Daoy (cell line): ENCODE measurements around the gene CLTC. TPM values are rescaled to one million over a fixed set of nuclear protein-coding genes. Genes with fewer than 3 reads are reported as not detected.

Experiments
- DNase-seq: peaks from one replicate; pipeline ENCODE4 v3.0.0-alpha.2; 2015; ENCODE audit warnings: low read depth
- total RNA-seq: library from RNA; depleted of rRNA; stranded (reverse); fragments of >200 nt; shearing (Covaris generic); gene quantifications from 2 replicates; pipeline ENCODE4 v1.2.3, GENCODE V29; 2014; rRNA removed

The CLTC gene
- total RNA-seq, 1 experiment from 2014 or later, result 228 TPM

DNA sequence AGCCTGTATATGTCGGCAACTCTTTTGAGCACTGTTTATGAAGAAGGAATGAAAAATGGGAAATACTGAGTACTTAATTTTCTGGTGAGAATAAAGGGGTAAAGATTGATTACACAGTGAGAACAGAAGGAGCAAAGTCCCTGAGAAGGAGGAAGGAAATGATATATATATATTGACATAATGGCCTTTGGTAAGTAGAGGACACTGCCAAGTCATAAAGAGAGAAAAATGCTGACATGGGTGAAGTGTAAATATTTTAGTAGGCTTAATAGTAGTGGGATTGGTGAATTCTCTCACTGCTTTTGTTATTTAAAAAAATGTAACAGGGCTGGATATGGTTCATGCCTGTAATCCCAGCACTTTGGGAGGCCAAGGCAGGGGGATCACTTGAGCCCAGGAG lies 103.9 kb downstream of the CLTC start:
- DNase-seq, result no peak

DNA sequence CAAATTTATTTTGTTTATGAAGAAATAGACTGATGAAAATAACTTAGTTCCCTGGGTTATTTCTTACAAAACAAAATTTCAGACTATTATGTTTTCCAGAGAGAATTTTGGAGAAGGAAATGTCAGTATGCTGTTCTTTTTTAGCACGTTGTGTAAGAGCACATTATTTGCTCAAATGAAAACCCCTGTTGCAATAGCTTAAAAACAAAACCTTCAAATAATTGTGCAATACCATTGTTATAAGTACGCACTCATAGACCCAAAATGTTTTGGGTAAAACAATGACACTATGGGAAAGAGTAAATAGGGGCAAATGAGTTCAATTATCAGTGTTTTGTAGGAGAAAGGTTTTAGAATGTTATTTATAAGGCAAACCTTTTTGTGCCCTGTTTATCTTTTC lies 106.0 kb downstream of the CLTC start:
- no peak for DNase-seq

- DNase-seq, result no peak
Measured at GRCh38 chr17:59727817-59728533, 108.3 kb downstream of the CLTC start.

- no peak for DNase-seq
Measured at GRCh38 chr17:59730268-59730834, 110.7 kb downstream of the CLTC start.

DNA sequence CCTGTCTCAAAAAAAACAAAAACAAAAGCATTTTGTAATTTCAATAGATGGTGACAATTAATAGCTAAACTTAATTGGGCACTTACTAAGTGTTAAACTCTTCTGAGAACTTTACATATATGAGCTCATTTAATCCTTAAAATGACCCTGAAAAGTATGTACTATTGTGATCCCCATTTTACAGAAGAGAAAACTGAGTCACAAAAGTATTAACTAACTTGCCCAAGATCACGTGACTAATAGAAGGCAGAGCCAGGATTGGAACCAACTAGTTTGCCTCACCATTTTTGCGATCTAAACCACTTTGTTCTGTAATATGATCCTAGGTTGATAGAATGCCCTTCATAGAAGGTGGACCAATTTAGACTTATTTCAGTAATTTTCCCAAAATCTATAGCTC lies 114.0 kb downstream of the CLTC start:
- no peak for DNase-seq

DNA sequence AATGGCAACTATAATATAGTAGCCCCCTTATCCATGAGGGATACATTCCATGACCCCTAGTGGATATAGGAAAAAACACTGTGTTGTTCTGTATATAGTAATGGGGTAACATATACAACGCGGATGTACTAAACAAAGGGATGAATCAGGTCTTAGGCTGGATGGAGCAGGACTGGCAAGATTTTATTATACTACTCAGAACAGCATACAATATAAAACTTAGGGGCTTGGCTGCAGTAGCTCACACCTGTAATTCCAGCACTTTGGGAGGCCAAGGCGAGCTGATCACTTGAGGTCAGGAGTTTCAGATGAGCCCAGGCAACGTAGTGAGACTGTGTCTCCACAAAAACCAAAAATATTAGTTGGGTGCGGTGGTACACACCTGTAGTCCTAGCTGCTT lies 114.5 kb downstream of the CLTC start:
- DNase-seq, result no peak

DNA sequence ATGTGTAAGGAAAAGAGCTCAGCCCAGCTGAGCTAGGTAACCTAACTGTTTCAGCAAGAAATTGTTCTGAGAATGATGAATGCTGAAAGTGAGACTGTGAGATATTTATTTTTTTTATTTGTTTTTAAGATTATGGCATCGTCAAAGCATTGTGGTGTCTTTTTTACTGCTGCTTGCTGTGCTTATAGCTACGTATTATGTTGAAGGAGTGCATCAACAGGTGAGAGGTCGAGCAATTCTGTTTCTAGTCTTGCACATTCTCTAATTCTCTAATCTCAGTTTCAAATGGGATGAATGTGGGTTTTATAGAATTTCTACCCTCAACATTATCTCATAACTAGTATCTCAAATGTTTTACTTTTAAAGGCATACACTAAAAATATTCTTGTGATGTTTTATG lies 117.6 kb downstream of the CLTC start:
- no peak for DNase-seq

GRCh38 chr17:59743842-59744241 lies 124.1 kb downstream of the CLTC start:
- no peak for DNase-seq

DNA sequence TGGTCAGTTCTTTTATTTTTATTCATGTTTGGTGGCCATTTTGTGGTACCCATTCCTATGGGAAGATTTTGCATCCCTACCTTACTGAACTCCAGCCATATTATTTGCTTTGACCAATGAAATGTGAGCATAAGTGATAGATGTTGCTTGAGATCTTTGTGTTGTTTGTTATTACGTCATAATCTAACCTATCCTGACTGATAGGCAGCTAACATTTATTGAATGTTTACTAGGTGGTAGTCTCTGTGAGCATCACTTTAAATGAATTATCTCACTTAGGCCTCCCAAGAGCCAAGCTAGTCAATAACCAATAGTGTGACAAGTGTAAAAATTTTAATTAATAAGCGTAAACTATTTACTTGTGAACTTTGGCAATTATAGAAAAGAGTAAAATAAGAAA lies 125.3 kb downstream of the CLTC start:
- no peak for DNase-seq

Other genes with a start within 250 kb of the CLTC start
- gene DHX40, start 54.3 kb upstream of the CLTC start, total RNA-seq, result 22.6 and 29.2 TPM in 2 replicates
- gene PTRH2, start 87.5 kb downstream of the CLTC start, total RNA-seq, result 28.3 and 39.1 TPM in 2 replicates
- gene VMP1, start 87.8 kb downstream of the CLTC start, total RNA-seq, result 172 and 212 TPM in 2 replicates